Activated T-helper 17 cell treated with anti-CD3 and anti-CD28 coated beads, Interleukin-2, amount 50 U/mL, for 72 hours (primary cell): ENCODE data around the gene CRYBA1. TPM values are rescaled to one million over a fixed set of nuclear protein-coding genes. Genes with fewer than 3 reads are reported as not detected.

Experiments used
- total RNA-seq, 2 donors: library from RNA; stranded (reverse); gene quantifications; one replicate each; pipeline ENCODE4 v1.2.3, GENCODE V29; 2022

Gene CRYBA1
- total RNA-seq, 2 donors from 2014 or later, result not detected

Other genes with a start within 250 kb of the CRYBA1 start
- not detected for gene SEZ6, start 240.8 kb upstream of the CRYBA1 start, total RNA-seq
- gene PIPOX, start 203.7 kb upstream of the CRYBA1 start, total RNA-seq, result 1 to 10 TPM; 2.0 to 5.6 TPM
- gene MYO18A, start 66.5 kb upstream of the CRYBA1 start, total RNA-seq, result 10 to 100 TPM; 90.6 to 95.9 TPM
- gene NUFIP2, start 47.3 kb downstream of the CRYBA1 start, total RNA-seq, result 10 to 100 TPM; 61.6 to 65.1 TPM
- 10 to 100 TPM; 40.0 to 42.0 TPM for gene TAOK1, start 143.5 kb downstream of the CRYBA1 start, total RNA-seq